K562 (cell line): Measurements from ENCODE around the gene MPPED1. TPM values are rescaled to one million over a fixed set of nuclear protein-coding genes. Genes with fewer than 3 reads are reported as not detected.

Experiments
- ATAC-seq: fragments of 200-7000 bp; cut with Tn5 transposase; 3 replicates; pipeline ENCODE4 v1.9.1; 2020; ENCODE audit warnings: moderate library complexity
- BruUV-seq: library from RNA; stranded (reverse); fragments of 400-500 nt; replicated peaks from 2 replicates; lab custom pipeline; 2021; lab: Mats Ljungman, UMichigan
- CTCF ChIA-PET: fragments of 300-600 bp; formaldehyde crosslinking; extraction: SDS; loops from one replicate; lab custom pipeline; 2021; ENCODE audit warnings: low intra/inter-chr PET ratio; lab: Yijun Ruan, JAX
- POLR2A ChIA-PET: fragments of 300-600, 350-650 bp; sonication (Branson Sonifier 250); formaldehyde crosslinking; extraction: SDS; loops from one replicate; lab custom pipeline; 2021; ENCODE audit warnings: antibody characterized with exemption, inconsistent platforms; lab: Yijun Ruan, JAX
- DNase-seq, 4 experiments: peaks; one replicate each; pipeline versions ENCODE4 v3.0.0 to v3.0.0-alpha.2; 2011 to 2018; ENCODE audit warnings: low spot score in 3 of 4, mixed read lengths in 3 of 4; ENCODE audit errors: extremely low read depth in 1 of 4
- FAIRE-seq: peaks from 2 replicates; lab custom pipeline; 2011; peaks lifted over from hg19 to GRCh38; lab: Jason Lieb, UNC
- H2AFZ ChIP-seq: 2 replicates; pipeline ENCODE4 v1.6.0; 2011; ENCODE audit warnings: low read depth, low read length, control low read depth, inconsistent platforms
- H3K27ac ChIP-seq: fragments of 200-600 bp; 3 replicates; pipeline ENCODE4 v1.8.0; 2011; ENCODE audit warnings: low read depth, mild to moderate bottlenecking, control low read depth, inconsistent platforms, low read length, moderate library complexity, mixed read lengths; ENCODE audit errors: extremely low read depth
- H3K27me3 ChIP-seq, 2 experiments: fragments of 300-600 bp in 1 of 2; 2 replicates in 1 of 2; 3 replicates in 1 of 2; pipeline versions ENCODE4 v1.6.0 to v1.8.0; 2011; ENCODE audit warnings: inconsistent platforms in 2 of 2, low read length in 2 of 2, mild to moderate bottlenecking in 1 of 2, mixed read lengths in 1 of 2, moderate library complexity in 1 of 2; ENCODE audit not compliant: control insufficient read depth in 2 of 2, insufficient read depth in 2 of 2
- H3K36me3 ChIP-seq: fragments of 300-600 bp; 3 replicates; pipeline ENCODE4 v1.8.0; 2011; ENCODE audit warnings: mild to moderate bottlenecking, low read length, inconsistent platforms; ENCODE audit not compliant: control insufficient read depth, insufficient read depth
- H3K4me1 ChIP-seq, 2 experiments: fragments of 200-600 bp in 1 of 2; replicated peaks in 1 of 2; 2 replicates in 1 of 2; 3 replicates in 1 of 2; pipeline versions ENCODE4 v1.5.1 to v1.8.0; 2011; ENCODE audit warnings: inconsistent platforms in 2 of 2, low read length in 2 of 2, mild to moderate bottlenecking in 1 of 2, mixed read lengths in 1 of 2, moderate library complexity in 1 of 2; ENCODE audit not compliant: control insufficient read depth in 2 of 2, insufficient read depth in 2 of 2
- H3K4me2 ChIP-seq: 2 replicates; pipeline ENCODE4 v1.6.1; 2011; ENCODE audit warnings: low read length, control low read depth, inconsistent platforms, mixed read lengths; ENCODE audit not compliant: insufficient read depth
- H3K4me3 ChIP-seq: fragments of 200-600 bp; sonication (generic), shearing (Covaris generic); 2 replicates; pipeline ENCODE4 v1.5.1; 2016; ENCODE audit warnings: control low read depth, inconsistent platforms
- H3K79me2 ChIP-seq: fragments of 200-600 bp; 3 replicates; pipeline ENCODE4 v1.8.0; 2011; ENCODE audit warnings: low read length, inconsistent platforms; ENCODE audit not compliant: control insufficient read depth, insufficient read depth
- H3K9ac ChIP-seq, 2 experiments: 2 replicates each; pipeline versions ENCODE4 v1.6.0 to v1.6.1; 2011; ENCODE audit warnings: low read depth in 2 of 2, low read length in 2 of 2, control low read depth in 1 of 2, inconsistent platforms in 1 of 2, mild to moderate bottlenecking in 1 of 2, mixed read lengths in 1 of 2; ENCODE audit not compliant: insufficient read depth in 1 of 2
- H3K9me1 ChIP-seq: one replicate; pipeline ENCODE4 v1.6.0; 2011; ENCODE audit warnings: inconsistent platforms, mild to moderate bottlenecking, low read length, moderate library complexity; ENCODE audit not compliant: control insufficient read depth, insufficient read depth
- H3K9me3 ChIP-seq: replicated peaks from 2 replicates; pipeline ENCODE4 v1.5.1; 2011; ENCODE audit warnings: low read depth, low read length, inconsistent platforms; ENCODE audit not compliant: control insufficient read depth, insufficient read depth
- H4K20me1 ChIP-seq: replicated peaks from 2 replicates; pipeline ENCODE4 v1.6.1; 2011; ENCODE audit warnings: low read length, inconsistent platforms, mixed read lengths; ENCODE audit not compliant: control insufficient read depth, insufficient read depth
- CLOCK ChIP-seq: fragments of 250-450 bp; sonication (Bioruptor Pico); IDR thresholded peaks from 2 replicates; pipeline ENCODE4 v1.4.0; 2020; ENCODE audit warnings: mild to moderate bottlenecking, moderate library complexity, borderline replicate concordance
- CSDE1 ChIP-seq, 2 experiments: fragments of 450-650 bp; IDR thresholded peaks; 2 replicates each; pipeline ENCODE4 v1.6.1; 2016; ENCODE audit warnings: mild to moderate bottlenecking in 1 of 2
- POLR3A ChIP-seq: IDR thresholded peaks from 2 replicates; pipeline ENCODE4 v1.6.1; 2011; ENCODE audit warnings: borderline replicate concordance, mild to moderate bottlenecking, moderate library complexity; ENCODE audit not compliant: insufficient read length, insufficient read depth; ENCODE audit errors: extremely low read depth
- RBM34 ChIP-seq: fragments of 200-400 bp; formaldehyde crosslinking; IDR thresholded peaks from 2 replicates; pipeline ENCODE4 v1.6.1; 2018; ENCODE audit warnings: low read length, borderline replicate concordance; ENCODE audit not compliant: insufficient read depth
- TCF3 ChIP-seq: sonication (generic); formaldehyde crosslinking; IDR thresholded peaks from 2 replicates; pipeline ENCODE4 v1.4.0; 2020; ENCODE audit warnings: mild to moderate bottlenecking, missing genetic modification reagents
- WGBS: fragments of 100-300 bp; shearing (Covaris generic); methylation state at CpG from one replicate; pipeline ENCODE4 v1.1.6; 2016; ENCODE audit warnings: low coverage, mixed read lengths; ENCODE audit not compliant: insufficient coverage; ENCODE audit errors: missing lambda C conversion rate; 5-methylcytosine and 5-hydroxymethylcytosine counted together
- in situ Hi-C: fragments of 300-500 bp; cut with MboI; formaldehyde crosslinking; loops from 4 replicates; pipeline ENCODE4 v1.15.0; 2018; ENCODE audit warnings: inconsistent platforms, mixed read lengths
- intact Hi-C: fragments of 100-400 bp; cut with micrococcal nuclease; formaldehyde crosslinking; loops from 2 replicates; pipeline ENCODE4 v1.14.2; 2022
- polyA plus RNA-seq, 8 experiments: library from polyadenylated mRNA; depleted of rRNA in 4 of 8; stranded (reverse) in 5 of 8; unstranded in 3 of 8; fragments of >200 nt; fragmentation: Nextera tagmentation in 2 of 8; fragmentation: Illumina TruSeq in 1 of 8; extraction: Ambion mirVana in 2 of 8; extraction: Trizol in 1 of 8; gene quantifications; 2 replicates each; pipeline versions ENCODE4 v1.2.1 to v1.2.3, GENCODE V29; 2011 to 2014; ENCODE audit warnings: inconsistent platforms in 1 of 8, missing spikeins in 1 of 8
- total RNA-seq, 7 experiments: library from RNA; depleted of rRNA in 6 of 7; stranded (reverse); fragments of >200 nt in 6 of 7; fragmentation: Illumina TruSeq in 2 of 7; extraction: Trizol in 2 of 7; gene quantifications; 2 replicates each; pipeline versions ENCODE4 v1.2.1 to v1.2.3, GENCODE V29; 2011 to 2021; ENCODE audit warnings: low replicate concordance in 1 of 7

The MPPED1 gene
- total and polyA plus RNA-seq, 9 of the 15 experiments (the other 6 are each of a cell fraction or from before 2014, with no cell fraction given), result not detected

- Histone ChIP-seq H3K9ac (no peak overlapping the region), H3K27ac (no peak overlapping the region), H3K4me3 (no peak overlapping the region), H2AFZ (no peak overlapping the region), H3K36me3 (no peaks in the 10 kb centered on the region), H3K9me1 (no peaks in the 10 kb centered on the region), H3K27me3 (no peaks in the 10 kb centered on the region), H3K79me2 (no peaks in the 10 kb centered on the region), H3K4me2 (no peak overlapping the region)
- intact Hi-C loops, result no loop called here
- ATAC-seq, result no peak
- no TSS peak for BruUV-seq
- no peak for DNase-seq
- CTCF ChIA-PET, result no interaction called here
- no CpG with 5 or more reads among the region's 1 CpG for WGBS
- in situ Hi-C loops, result no loop called here
- POLR2A ChIA-PET, result no interaction called here
- TF ChIP-seq CSDE1 (IDR thresholded peaks at IDR 0.05) (no peak), RBM34 (no peak)
- TF ChIP-seq, all 486 proteins: peak for 0
- H3K9me3 ChIP-seq, result no peaks in the 10 kb centered on the region
- H3K4me1 ChIP-seq, result no peaks in the 10 kb centered on the region
- FAIRE-seq, result no peak
- no peaks in the 10 kb centered on the region for H4K20me1 ChIP-seq
These were observed 87.0 kb downstream of the MPPED1 start for GRCh38 chr22:43498856-43499253.

- H3K9me1 ChIP-seq, result no peaks in the 10 kb centered on the region
- no peak for FAIRE-seq
- H2AFZ ChIP-seq, result no peak overlapping the region
- H3K4me2 ChIP-seq, result no peak overlapping the region
- intact Hi-C loops (no loop called here), in situ Hi-C loops (no loop called here)
- CTCF ChIA-PET, result no interaction called here
- POLR2A ChIA-PET, result no interaction called here
- no peaks in the 10 kb centered on the region for H3K79me2 ChIP-seq
- H3K9ac ChIP-seq, result no peak overlapping the region
- no peaks in the 10 kb centered on the region for H3K27me3 ChIP-seq
- no peak for DNase-seq
- no TSS peak for BruUV-seq
- no peaks in the 10 kb centered on the region for H4K20me1 ChIP-seq
- no peaks in the 10 kb centered on the region for H3K36me3 ChIP-seq
- no peaks in the 10 kb centered on the region for H3K4me1 ChIP-seq
- no peak overlapping the region for H3K27ac ChIP-seq
- ATAC-seq, result no peak
- WGBS, result 2% methylated on average over 14 of the region's 22 CpGs
- H3K4me3 ChIP-seq, result no peak overlapping the region
- H3K9me3 ChIP-seq, result no peaks in the 10 kb centered on the region
- no peak for TF ChIP-seq CLOCK (CRISPR knock-in tag)
- no peak for TF ChIP-seq TCF3 (CRISPR knock-in tag)
- no peak for TF ChIP-seq POLR3A
These were observed 89.3 kb downstream of the MPPED1 start for GRCh38 chr22:43500792-43501785.
